NCI-H2171 (cell line): Measurements from ENCODE around the gene FAF2.
"Not testable (repeated sequence)": the region's sequence is repeated elsewhere in the genome, so short reads cannot be mapped to it uniquely, and the experiment has no call there.

Experiments
- DNase-seq: peaks from one replicate; lab custom pipeline; 2025; lab: John Stamatoyannopoulos, UW

Gene FAF2

DNA sequence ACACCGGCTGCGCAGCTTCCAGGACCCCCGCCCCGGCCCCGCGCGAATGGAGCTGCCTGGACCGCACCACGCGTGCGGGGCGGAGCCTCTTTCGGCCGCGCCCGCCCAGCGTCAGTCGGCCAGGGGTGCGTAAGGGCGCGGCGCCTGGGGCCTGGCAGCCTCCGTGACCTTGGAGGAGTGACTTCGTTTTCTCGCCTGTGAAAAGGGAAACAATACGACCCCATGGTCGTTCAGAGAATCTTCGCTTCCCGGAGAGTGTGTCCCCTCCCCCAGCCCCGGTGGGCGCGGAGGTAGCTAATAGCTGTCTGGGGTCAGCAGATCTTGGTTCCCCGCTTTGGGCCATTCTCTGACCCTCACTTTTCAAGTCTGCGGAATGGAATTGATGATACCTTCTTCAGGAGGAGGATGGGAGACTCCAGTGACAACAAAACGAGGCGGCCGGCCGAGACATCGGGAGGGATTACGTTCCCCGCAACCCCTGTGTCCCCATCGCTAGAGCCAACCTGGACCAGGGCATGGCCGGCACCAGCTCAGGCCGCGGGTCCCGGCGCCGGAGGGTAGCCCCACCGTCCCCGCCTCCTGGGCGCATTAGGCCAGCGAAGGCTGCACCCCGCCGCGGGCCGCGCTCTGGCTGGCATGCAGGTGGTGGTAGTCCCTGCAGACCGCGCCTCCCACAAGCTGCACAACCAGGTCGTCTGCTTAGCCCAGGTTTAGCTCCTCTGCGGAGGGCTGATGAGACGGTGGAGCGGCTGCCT lies 95.4 kb downstream of the FAF2 start:
- DNase-seq = peak; percentile 45

DNA sequence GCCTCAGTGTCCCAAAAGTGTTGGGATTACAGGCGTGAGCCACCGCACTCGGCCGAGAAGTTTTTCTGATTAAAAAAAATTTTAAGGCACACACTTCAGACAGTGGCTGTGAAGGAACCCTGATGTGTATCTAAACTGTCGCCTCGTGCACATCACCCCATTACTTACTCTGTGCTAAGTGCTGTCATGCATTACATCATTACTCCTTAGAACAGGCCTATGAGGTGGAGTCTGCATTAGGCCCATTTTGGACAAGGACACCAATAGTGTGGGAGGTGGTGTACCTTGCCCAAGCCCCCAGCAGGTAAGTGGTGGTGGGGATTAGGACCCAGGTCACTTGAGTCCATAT lies 97.2 kb downstream of the FAF2 start:
- no peak for DNase-seq

DNA sequence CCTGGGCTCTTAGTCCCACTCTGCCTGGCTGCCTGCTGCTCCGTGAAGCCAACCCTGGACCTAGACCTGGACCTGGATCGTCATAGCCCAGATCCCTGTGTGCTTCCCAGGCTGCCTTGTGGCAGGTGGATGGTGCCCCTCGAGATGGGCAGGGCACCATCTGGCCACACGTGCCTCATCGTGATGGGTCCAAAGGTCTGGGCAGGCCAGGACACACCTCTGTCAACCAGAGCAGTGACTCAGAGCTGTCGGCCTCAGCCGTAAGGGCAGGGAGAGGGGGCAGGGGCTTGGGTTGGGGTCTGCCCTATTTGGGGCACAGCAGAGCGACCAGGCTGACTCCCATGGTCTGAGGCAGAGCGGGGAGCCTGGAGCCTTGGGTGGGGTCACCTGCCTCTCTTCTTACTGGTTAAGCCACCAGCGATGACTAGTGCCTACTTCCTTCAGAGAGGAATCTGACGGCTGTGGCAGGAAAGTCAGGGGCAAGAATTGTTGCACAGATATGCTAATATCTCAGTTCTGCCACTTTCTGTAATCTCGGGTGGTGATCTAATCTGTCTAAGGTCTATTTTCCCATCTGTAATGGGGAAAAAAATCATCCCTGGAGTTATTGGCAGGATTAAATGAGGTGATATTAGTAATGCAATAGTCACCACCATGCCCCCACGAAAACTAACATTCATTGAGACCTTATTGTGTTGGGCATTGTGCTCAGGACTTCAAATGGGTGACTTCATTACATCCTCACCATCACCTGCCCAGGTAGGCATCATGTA lies 97.7 kb downstream of the FAF2 start:
- DNase-seq = no peak

DNA sequence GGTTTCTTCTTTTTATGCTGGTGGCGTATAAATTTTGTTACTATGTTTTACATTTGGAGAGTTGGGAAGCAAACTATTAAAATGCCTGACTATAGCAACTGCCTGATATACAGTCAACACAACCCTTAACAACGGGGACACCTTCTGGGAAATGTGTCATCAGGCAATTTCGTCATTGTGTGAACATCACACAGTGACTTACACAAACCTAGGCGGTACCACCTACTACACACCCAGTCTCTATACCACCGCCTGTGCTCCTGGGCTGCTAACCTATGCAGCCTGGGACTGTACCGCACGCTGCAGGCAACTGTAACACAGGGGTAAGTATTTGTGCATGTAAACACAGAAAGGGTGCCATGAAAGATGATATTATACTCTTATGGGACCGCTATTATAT lies 99.6 kb downstream of the FAF2 start:
- DNase-seq = no peak

DNA sequence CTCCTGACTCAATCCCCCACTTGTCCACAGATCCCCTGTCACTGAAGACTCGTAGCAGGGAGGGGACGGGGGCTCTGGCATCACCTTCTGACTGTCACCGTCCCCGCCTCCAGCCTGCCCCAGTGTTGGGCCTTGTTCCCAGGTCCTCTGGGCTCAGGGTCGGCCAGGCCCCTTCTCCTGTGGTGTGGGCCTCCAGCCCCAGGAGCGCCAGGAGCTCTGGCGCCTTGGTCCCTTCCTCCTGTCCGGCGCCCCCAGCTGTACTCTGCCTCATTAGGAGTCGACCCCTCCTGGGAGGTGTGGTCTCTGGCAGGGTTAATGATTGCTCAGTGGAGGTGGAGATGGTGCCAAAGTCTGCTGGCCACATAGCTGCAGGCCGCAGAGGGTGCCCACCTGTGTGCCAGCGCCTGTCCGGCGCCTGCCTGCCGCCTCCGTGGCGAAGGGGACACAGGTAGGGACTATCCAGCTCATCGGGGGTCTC lies 100.8 kb downstream of the FAF2 start, which contains the start of gene CDHR2:
Gene CDHR2, plus strand, starts transcription at position 376 of the 478 bp plus-strand sequence. CDS start 16,011 bp downstream, outside the sequence.
- no peak for DNase-seq

DNA sequence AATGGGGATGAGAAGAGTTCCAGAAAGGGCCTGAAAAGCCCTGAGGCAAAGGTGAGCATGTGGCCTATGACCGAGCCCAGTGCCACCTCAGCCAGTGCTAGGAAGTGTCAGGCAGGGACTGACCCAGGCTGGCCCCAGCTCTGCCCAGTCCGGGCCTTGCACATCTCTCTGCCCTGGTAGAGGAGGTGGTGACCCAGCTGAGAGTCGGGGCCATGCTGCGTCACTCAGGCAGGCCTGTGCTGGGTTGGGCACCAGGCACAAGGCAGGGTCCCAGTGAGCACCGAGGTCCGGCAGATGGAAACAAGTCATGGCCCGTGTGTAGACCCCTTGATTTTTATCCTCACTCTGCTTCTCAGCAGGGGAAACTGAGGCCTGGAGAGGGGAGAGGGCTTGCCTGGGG lies 101.7 kb downstream of the FAF2 start:
- DNase-seq = no peak

DNA sequence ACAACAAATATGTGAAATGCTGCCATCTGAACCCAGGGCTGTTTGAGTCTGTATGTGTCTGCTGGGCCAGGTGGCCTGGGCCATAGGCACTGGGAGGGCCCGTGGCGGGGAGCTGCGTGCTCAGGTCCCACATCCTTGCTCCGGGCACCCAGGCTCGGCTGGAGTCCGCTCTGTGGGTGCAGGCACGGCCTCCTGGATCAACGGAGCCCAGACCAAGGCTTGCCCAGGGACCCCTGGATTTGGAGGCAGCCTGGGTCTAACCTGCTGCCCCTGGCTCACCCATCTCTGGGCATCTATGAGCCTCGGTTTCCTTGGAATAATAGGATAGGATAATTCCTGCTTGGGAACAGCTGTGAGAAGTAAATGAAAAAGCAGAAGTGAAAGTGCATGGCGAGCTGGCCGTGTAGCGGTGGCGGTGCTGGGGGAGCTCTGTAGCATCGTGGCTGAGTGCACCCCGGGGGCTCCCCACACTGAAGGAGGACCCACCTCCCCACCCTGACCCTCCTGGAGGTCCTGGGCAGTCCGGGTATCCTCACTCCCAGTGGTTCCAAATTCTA lies 102.2 kb downstream of the FAF2 start:
- DNase-seq = no peak

DNA sequence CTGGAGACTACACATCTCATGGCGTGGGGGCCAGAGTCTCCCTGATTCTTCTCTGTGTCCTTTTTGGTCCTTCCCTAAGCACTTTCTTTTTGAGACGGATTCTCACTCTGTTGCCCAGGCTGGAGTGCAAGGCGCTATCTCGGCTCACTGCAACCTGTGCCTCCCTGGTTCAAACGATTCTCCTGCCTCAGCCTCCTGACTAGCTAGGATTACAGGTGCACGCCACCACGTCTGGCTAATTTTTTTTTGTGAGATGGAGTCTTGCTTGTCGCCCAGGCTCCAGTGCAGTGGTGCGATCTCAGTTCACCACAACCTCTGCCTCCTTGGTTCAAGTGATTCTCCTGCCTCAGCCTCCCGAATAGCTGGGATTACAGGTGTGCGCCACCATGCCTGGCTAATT lies 102.8 kb downstream of the FAF2 start:
- not testable (repeated sequence) for DNase-seq

DNA sequence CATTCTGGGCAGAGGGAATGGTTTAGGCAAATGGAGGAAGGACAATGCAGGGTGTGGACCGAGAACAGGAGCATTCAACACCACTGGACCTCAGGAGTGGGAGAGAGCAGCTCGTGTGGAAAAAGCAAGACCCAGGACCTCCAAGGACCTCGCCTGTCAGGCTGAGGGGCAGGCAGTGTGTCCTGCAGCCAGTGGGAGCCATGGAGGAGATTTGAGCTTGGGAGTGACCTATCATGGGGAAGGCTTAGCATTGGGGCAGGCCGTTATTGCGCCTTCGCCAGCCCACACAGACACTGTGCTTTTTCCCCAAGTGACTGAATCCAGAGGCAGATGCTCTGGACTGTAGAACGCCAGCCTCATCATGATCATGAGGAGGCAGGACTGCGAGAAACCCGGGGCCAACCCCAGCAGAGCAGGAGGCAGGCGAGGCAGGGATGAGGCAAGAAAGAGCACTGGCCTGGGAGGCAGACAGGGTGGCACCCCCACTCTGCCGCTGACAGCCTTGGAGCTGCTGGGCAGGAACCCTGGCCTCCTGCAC lies 104.2 kb downstream of the FAF2 start:
- no peak for DNase-seq

DNA sequence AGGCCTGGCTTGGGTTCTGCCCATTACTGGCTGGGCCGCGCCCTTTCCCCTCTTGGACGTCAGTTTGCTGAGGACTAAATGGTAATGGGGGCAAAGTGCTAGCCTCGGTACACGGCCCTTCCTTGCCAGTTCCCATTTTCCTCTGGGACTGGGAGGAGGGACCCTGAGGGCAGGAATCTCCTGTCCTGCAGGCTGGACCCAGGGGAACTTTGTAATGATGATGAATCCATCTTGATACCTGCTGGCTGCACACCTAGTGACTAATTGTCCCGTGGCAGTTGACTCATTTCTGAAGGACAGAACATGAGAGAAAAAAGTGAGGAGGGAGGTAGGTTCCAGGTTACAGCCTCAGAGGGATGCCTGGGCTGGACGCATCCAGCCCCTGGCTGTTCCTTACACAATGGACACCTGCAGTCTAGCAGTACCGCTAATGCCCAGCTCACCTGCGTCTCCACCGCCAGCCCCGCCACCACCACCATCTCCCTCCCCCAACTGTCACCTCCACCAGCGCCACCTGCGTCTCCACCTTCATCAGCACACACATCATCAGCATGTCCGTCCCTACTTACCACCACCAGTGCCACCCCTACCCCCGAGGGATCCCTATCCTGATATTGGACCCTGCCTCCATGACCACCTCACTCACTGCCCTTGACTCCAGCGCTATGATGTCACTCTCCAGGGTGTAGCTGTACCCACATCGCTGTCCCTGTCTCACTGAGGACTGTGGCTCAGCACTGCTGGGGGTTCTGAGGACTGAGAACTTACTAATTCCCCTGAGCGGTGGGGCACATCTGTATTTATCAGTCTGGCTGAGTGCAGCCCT lies 105.3 kb downstream of the FAF2 start:
- DNase-seq = no peak

DNA sequence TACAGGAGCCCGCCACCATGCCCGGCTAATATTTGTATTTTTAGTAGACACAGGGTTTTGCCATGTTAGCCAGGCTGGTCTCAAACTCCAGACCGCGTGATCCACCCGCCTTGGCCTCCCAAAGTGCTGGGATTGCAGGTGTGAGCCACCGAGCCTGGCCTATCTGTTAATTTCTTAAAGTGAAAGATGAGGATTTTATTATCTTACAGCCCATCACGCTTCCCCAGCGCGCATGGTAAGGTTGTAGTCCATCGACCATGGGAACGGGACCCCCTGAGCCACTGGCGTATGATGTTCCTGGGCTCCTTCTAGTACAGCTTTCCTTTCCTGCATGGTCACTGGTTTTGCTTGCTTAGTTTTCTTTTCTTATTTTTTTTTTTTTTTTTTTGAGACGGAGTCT lies 109.7 kb downstream of the FAF2 start:
- DNase-seq = no peak
